UCSD-AML1 (cell line): ENCODE data around the gene KCNQ4.

Experiments used
- DNase-seq: peaks from one replicate; lab custom pipeline; 2025; ENCODE audit not compliant: unreplicated experiment; lab: John Stamatoyannopoulos, UW

KCNQ4 gene

DNA sequence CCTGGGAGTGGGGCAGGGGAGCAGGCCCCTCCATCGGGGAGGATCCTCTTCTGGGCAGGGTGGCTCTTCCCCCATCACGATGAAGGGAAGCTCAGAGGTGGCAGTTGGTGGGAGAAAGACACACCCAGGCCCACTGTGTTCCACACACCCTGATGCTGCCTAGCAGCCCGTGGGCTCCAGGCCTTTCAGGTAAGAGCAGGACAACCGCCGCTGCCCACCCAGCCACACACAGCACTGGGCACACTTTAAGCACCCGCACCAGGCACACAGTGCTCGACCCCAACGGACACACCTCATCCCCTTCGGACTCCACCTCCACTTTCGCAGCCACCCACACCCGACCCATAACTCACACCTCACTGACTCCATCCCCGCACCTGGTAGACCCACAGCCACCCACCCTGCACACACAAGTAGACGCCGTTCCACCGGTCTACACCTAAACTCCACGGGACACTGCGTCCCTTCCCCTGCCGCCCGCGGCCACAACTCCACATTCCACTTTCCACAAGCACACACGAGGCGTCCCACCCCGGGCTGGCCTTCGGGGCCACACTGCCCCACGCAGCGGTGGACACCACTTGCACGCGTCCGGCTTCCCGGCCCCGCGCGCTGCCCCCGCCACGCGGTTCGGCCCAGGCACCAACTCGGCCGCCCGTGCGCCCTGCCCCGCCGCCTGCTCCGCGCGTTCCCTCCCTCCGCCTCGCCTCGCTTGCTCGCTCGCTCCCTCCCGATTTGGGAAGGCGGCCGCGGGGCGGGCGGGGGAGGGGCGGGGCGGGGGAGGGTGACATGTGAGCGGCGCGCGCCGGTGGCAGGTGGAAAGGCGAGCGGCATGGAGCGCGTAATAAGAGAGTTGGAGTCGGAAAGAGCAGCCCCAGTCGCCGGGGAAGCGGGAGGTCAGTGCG, at the start of gene KCNQ4:
Gene KCNQ4, plus strand, starts transcription at position 787 of the 905 bp plus-strand sequence. CDS start 307 bp downstream, outside the sequence.
- no peak for DNase-seq

DNA sequence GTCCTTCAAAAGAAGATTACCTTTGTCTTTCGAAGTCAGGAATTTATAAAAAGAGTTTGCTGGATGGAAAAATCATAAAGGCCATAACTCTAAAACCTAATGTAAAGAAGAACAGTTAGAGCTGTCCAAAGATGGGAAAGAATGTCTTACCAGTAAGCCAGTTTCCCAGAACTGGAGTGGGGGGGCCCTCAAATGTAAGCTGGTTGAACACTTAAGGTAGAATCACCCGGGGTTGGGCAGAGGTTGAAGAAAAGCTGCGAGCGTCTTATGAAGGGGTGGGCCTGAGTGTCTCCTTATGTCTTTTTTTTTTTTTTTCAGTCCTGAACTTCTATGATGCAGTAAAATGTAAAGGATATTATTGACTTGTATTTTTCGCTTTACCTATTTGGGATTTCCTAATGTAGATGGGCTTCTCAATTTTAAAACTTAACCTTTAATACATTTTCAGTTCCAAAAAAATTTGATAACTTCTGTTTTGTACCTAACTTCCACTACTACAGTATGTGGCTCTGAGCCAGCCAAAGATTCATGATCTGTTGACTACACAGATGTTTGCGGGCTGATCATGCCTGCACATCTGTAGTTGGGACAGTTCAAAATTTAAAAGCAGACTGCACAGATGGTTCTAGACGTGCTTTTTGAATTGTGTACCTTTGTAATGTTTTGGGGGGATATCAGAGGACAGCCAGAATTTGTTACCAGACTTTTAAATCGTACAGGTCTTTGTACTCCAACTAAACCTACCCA, 48.5 kb upstream of the KCNQ4 start:
- no peak for DNase-seq

- DNase-seq = no peak
Measured at GRCh38 chr1:40736085-40736531, 47.5 kb upstream of the KCNQ4 start.

DNA sequence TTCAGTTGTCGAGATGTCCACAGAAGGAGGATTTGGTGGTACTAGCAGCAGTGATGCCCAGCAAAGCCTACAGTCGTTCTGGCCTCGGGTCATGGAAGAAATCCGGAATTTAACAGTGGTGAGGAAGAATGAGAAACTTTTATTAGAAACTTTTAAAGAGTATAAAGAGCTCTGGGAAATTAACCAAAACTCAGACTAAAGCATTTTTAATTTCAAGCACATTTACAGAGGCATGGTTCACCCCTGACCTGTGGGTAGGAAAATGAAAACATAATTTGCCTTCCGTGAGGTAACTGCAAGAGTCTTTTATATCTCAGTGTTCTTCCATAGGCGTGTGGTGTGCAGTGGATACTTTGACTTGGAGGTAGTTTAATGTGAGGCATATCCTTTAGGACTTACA, 44.8 kb upstream of the KCNQ4 start:
- no peak for DNase-seq

GRCh38 chr1:40739455-40740008, 44.1 kb upstream of the KCNQ4 start:
- DNase-seq = no peak

DNA sequence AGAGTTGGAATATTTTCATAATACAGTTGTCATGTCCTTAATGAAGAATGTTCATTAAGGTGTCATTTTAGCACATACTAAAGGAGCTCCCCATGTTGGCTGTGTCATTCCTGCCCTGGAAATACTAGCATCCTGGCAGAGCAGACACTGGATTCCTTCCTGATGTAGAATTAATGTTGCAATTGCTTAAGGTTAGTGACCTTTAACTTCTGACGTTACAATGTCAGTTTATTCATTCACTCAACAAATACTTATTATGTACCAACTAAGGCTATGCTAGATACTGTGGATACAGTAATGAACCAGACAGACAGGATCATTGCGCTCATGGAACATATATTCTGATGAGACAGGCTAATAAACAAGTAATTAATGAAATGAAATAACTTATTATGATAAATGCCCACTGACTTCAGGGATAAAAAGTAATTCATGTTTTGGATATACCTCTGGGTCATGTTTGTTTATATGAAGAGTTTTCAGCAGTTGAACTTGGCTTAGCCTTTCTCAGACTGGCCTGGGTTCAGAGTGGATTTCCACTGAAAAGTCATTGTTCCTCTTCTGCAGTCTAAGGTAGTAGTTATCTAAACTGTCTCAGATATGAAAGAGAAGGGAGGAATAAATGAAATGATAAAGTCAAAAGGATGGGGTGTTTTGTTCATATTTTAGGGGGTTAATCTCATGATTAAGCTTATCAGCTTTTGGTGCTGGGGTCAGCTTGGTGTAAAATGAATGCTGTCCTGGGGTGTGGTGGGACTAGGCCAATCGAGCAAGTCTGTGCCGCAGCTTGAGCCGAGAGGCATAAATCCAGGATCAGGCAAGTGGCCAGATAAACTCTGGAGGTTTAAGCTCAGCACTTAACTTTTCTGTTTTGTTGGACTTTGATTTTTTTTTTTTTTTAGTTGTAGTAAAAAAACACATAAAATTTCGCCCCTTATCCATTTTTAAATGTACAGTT, 43.3 kb upstream of the KCNQ4 start:
- no peak for DNase-seq

GRCh38 chr1:40740997-40741736, 42.4 kb upstream of the KCNQ4 start:
- no peak for DNase-seq

DNA sequence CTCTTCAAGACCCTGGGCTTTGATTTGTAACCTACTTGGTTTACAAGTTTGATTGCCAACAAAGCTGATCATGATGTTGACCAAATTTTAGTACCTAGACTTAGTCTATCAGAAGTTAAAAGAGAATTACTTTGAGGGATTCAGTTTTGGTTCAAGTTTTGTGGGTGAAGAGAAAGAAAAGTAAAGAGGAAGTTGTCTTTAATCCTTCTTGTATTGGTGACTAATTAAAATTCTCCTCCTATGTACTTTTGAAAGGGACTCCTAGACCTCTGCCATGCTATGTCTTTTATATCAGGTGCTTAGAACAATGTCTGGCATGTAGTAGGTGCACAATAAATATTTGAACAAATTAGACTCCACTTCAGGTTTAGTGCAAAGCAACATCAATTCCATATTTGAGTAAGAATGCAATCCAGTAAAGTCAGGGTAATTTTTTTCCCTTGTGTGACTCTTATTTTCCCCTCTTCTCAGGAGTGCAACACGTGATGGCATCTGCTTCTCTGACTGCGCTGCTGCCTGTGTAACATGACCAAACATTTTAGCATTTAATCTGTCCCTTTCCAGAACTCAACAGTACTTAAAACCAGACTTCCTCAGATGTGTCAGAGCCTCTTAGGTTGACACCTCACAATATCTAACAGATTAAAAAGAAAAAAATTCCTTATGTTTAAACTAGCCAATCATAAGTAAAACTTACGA, 41.1 kb upstream of the KCNQ4 start:
- DNase-seq = no peak

DNA sequence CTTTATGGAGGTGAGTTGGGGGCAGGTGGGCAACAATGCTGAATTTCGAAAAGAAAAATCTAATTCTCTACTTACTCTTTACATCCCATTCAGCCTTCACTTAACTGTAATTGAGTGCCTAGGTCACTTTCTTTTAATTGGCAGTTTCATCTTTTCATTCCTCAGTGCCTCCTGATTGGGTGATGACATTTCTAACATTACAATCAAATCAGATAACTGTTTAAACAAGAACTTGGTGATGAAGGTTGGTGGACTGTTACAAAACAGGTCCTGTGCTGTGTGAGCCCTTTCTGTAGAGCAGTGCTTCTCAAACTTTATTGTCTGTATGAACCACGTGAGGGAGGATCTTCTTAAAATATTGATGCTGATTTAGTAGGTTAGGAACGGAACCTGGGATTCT, 40.1 kb upstream of the KCNQ4 start:
- no peak for DNase-seq

- no peak for DNase-seq
Measured at GRCh38 chr1:40743860-40744259, 39.7 kb upstream of the KCNQ4 start.

DNA sequence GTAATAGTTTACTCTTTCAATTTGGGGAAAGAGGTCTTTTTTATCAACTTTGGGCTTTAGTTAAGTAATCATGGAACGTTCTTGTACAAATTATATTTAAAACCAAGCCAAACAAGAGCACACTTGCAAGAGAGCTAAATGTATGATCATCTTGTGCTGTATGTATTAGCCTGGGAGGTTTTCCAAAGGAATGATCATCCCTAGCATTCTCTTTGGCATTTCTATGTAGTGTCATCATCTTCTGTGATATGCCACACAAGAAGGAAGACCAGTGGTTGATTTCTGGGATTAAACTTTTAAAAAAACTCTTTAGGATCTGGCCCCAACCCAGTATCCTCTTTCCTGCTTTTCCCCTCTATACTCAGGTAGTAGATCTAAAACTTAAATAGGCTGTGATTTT, 38.4 kb upstream of the KCNQ4 start:
- no peak for DNase-seq

- no peak for DNase-seq
Measured at GRCh38 chr1:40746344-40747090, 37.1 kb upstream of the KCNQ4 start.

DNA sequence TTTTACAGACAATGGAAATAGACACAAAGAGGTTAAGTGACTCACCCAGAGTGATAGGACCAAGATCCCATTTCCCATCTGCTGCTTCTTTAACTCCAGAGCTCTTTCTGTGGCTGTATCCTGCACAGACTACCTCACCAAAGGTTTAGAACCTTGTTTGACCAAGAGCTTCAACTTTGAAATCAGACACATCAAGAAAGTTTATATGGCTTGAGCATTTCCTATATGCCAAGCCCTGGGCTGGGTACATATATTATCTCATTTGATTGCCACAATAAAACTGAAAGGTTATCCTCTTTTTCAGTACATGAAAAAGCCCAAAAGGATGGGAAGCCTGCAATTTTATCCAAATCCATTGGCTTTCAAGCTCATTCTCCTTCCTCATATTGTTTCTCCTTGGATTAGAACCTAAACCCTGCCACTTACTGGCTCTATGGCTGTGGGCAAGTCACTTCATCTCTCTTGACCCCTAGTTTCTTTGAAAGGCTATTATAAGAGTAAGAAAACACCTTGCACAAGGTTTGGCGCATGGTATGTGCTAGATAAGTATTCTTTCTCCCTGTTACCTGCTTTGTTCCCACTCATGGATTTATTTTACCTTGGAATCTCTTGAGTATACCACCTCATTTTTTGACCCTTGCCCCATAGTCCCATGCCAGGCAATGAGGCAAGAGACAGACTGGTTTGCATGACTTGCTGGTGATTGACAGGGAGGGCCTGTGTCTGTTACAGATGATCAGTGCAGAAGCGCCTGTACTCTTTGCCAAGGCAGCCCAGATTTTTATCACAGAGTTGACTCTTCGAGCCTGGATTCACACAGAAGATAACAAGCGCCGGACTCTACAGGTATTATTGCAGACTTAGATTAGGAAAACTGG, 34.5 kb upstream of the KCNQ4 start:
- DNase-seq = no peak

GRCh38 chr1:40749817-40750216, 33.8 kb upstream of the KCNQ4 start:
- no peak for DNase-seq

DNA sequence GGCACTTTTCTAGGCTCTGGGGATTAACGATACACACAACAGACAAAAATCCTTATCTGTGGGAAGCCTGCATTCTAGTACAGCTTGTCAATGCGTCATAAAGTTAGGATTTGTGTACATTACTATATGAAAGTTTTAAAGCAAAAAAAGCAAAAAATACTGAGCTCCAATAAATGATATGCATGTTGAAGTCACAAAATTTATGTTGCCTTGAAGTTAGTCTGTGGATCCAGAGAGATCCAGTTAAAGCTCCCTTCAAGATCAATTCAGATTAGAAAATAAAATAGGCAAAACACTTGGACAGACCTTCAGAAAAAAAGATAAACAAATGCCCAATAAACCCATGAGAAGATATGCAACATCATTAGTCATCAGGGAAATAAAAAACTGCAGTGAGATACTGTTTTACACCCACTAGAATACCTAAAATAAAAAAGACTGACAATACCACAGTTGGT, 33.1 kb upstream of the KCNQ4 start:
- no peak for DNase-seq

DNA sequence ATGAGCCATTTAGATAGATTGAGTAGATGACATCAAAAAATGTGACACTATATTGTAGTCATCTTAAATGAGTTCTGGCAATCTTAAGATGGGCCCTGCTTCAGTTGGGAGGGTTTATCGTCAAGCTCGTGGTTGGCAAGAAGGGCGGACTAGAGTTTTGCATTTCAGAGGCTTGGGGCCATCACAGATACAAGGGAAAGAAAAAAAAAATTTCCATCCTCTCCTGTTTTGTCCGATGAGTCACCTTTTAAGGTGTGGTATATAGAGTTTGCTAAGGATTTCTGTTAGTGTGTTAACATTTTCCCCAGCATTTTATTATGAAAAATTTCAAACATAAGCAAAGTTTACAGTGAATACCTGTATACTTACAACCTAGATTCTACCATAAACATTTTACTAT, 31.8 kb upstream of the KCNQ4 start:
- DNase-seq = no peak

- DNase-seq = no peak
Measured at GRCh38 chr1:40753142-40753882, 30.3 kb upstream of the KCNQ4 start.
